Epithelial cell of esophagus (primary cell): ENCODE measurements around the gene MARCKS.

Experiments
- DNase-seq: peaks from one replicate; pipeline ENCODE4 v3.0.0; 2010; ENCODE audit warnings: low read depth
- H3K4me3 ChIP-seq: 2 replicates; pipeline ENCODE4 v1.5.1; 2011; ENCODE audit warnings: mild to moderate bottlenecking, low read length, control low read depth
- TF ChIP-seq, protein P1 (sequence below): IDR thresholded peaks from 2 replicates; pipeline ENCODE4 v1.5.1; 2011; ENCODE audit warnings: low read depth, mild to moderate bottlenecking, low read length, control low read depth, inconsistent platforms; ENCODE audit not compliant: insufficient read depth; ENCODE audit errors: missing control alignments

Gene MARCKS

GRCh38 chr6:113893866-113894265, 36.7 kb downstream of the MARCKS start:
- no peak overlapping the region for H3K4me3 ChIP-seq
- TF ChIP-seq, protein P1, sequence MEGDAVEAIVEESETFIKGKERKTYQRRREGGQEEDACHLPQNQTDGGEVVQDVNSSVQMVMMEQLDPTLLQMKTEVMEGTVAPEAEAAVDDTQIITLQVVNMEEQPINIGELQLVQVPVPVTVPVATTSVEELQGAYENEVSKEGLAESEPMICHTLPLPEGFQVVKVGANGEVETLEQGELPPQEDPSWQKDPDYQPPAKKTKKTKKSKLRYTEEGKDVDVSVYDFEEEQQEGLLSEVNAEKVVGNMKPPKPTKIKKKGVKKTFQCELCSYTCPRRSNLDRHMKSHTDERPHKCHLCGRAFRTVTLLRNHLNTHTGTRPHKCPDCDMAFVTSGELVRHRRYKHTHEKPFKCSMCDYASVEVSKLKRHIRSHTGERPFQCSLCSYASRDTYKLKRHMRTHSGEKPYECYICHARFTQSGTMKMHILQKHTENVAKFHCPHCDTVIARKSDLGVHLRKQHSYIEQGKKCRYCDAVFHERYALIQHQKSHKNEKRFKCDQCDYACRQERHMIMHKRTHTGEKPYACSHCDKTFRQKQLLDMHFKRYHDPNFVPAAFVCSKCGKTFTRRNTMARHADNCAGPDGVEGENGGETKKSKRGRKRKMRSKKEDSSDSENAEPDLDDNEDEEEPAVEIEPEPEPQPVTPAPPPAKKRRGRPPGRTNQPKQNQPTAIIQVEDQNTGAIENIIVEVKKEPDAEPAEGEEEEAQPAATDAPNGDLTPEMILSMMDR = no peak
- peak; percentile 12 for DNase-seq

DNA sequence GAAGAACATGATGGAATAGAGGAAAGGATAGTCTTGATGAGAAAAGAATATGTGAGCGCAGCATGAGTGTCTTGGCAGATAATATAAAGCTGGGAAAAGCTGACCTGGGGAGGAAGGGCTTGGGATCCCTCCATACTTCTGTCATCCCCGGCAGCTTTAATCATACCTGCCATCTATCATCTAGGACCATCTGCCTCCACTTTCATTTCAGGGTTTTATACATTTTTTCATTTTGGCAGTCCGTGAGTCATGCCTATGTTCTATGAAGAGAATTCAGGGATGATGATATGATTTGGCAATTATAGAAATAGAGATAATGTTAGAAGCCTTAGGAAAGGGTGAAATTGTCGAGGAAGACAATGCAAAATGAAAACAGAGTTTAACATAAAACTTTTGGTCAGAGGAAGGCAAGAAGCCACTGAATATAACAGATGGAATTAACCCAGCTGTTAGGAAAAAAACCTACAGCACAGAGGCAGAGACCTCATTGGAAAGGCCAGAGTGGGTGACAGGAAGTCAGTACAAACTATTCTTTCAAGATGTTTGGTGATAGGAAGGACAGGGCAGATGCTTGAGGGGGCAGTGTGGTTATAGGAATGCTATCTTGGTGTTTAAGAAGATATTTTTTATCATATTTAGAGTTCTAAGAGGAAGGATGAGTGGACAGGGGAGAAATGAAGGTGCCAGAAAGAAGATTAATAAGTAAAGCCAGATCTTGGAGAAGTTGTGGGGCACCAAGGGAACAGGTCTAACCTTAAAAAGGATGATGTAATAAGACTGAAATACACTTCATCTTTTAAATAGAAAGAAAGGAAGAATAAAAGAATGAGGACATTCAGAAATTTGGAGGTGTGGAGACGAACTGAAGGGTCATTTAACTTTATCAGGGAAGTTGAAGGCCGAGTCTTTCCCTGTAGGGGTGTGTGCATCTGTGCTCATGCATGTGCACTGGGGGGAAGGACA, 37.8 kb downstream of the MARCKS start:
- DNase-seq = no peak
- H3K4me3 ChIP-seq = no peak overlapping the region
- TF ChIP-seq, protein P1 = no peak

GRCh38 chr6:113901482-113901881, 44.3 kb downstream of the MARCKS start:
- DNase-seq = no peak
- TF ChIP-seq, protein P1 = no peak
- H3K4me3 ChIP-seq = no peak overlapping the region

GRCh38 chr6:113903666-113904330, 46.7 kb downstream of the MARCKS start:
- H3K4me3 ChIP-seq = no peak overlapping the region

DNA sequence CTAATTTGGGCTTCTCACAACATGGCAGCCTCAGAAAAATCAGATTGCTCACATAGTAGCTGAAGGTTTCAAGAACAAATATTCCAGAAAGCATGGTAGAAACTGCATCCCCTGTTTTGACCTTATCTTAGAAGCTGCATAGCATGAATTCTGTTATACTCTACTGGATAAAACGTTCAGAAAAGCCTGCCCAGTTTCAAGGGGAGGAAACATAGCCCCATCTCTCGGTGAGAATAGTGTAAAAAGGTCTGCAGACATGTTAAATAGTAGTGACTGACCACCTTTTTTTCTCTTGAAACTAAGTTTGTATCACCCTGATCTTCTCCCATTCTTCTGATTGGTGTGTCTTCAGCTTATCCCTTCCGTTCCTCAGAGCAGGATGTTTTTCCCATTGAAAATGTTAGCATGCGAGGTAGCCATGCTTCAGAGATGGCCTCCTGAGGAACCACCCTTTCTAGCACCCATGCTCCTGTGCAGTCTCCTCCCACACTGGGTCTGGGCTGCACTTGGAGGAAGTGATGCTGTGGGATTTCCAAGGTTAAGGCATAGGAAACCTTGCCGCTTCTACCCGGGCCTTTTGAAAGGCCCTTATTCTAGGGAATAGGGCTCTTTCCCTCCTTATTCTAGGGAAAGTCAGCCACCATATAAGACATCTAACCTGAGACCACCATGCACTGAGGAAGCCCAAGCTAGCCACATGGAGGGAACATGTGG, 50.1 kb downstream of the MARCKS start:
- TF ChIP-seq, protein P1 = no peak
- no peak overlapping the region for H3K4me3 ChIP-seq
- DNase-seq = no peak

More at GRCh38 chr6:113903666-113904330, 46.7 kb downstream of the MARCKS start:
- TF ChIP-seq, protein P1 = no peak
- peak; percentile 7 for DNase-seq

GRCh38 chr6:113908801-113909200, 51.7 kb downstream of the MARCKS start:
- H3K4me3 ChIP-seq = no peak overlapping the region
- DNase-seq = no peak
- TF ChIP-seq, protein P1 = no peak
